GM12878 (cell line): Measurements from ENCODE around the gene GRIK1. TPM values are rescaled to one million over a fixed set of nuclear protein-coding genes. Genes with fewer than 3 reads are reported as not detected.

Experiments
- ATAC-seq: fragments of 200-7000 bp; cut with Tn5 transposase; 3 replicates; pipeline ENCODE4 v1.9.1; 2020; ENCODE audit warnings: mild to moderate bottlenecking, moderate library complexity
- BruUV-seq: library from RNA; stranded (reverse); fragments of 400-500 nt; replicated peaks from 2 replicates; lab custom pipeline; 2021; lab: Mats Ljungman, UMichigan
- CTCF ChIA-PET: fragments of 300-600 bp; sonication (Branson Sonifier 250); formaldehyde crosslinking; extraction: SDS; loops from one replicate; lab custom pipeline; 2021; ENCODE audit warnings: inconsistent platforms; lab: Yijun Ruan, JAX
- POLR2A ChIA-PET: fragments of 350-600 bp; formaldehyde crosslinking; extraction: SDS; loops from one replicate; lab custom pipeline; 2021; ENCODE audit warnings: inconsistent platforms; lab: Charles Lee
- RAD21 ChIA-PET: fragments of 300-600 bp; sonication (Branson Sonifier 250); formaldehyde crosslinking; loops from one replicate; lab custom pipeline; 2023; ENCODE audit warnings: antibody characterized with exemption; ENCODE audit not compliant: unreplicated experiment; lab: Charles Lee
- SMC1A ChIA-PET: fragments of 300-600 bp; sonication (Branson Sonifier 250); formaldehyde crosslinking; loops from one replicate; lab custom pipeline; 2023; ENCODE audit not compliant: unreplicated experiment, uncharacterized antibody; lab: Charles Lee
- DNase-seq: peaks from one replicate; pipeline ENCODE4 v3.0.0-alpha.2; 2011; ENCODE audit warnings: low read depth, low spot score
- FAIRE-seq: peaks from 3 replicates; lab custom pipeline; 2011; peaks lifted over from hg19 to GRCh38; lab: Jason Lieb, UNC
- H2AFZ ChIP-seq: 2 replicates; pipeline ENCODE4 v1.6.0; 2011; ENCODE audit warnings: low read depth, low read length, control low read depth; ENCODE audit not compliant: control insufficient read depth
- H3K27ac ChIP-seq: 2 replicates; pipeline ENCODE4 v1.5.1; 2011; ENCODE audit warnings: control low read depth; ENCODE audit not compliant: control insufficient read depth, insufficient read depth
- H3K27me3 ChIP-seq, 2 experiments: replicated peaks in 1 of 2; 2 replicates each; pipeline versions ENCODE4 v1.6.0 to v1.6.1; 2011; ENCODE audit warnings: low read length in 1 of 2; ENCODE audit not compliant: control insufficient read depth in 2 of 2, insufficient read depth in 2 of 2
- H3K36me3 ChIP-seq, 2 experiments: 2 replicates each; pipeline ENCODE4 v1.5.1; 2011; ENCODE audit warnings: low read length in 1 of 2; ENCODE audit not compliant: control insufficient read depth in 2 of 2, insufficient read depth in 2 of 2
- H3K4me1 ChIP-seq: 2 replicates; pipeline ENCODE4 v1.6.1; 2011; ENCODE audit warnings: mild to moderate bottlenecking, low read length, moderate library complexity, mixed read lengths; ENCODE audit not compliant: control insufficient read depth, insufficient read depth
- H3K4me2 ChIP-seq: 2 replicates; pipeline ENCODE4 v1.6.0; 2011; ENCODE audit warnings: control low read depth; ENCODE audit not compliant: control insufficient read depth, insufficient read depth
- H3K4me3 ChIP-seq: fragments of 200-600 bp; sonication (generic); 2 replicates; pipeline ENCODE4 v1.5.1; 2016
- H3K79me2 ChIP-seq: 2 replicates; pipeline ENCODE4 v1.6.0; 2011; ENCODE audit warnings: low read length; ENCODE audit not compliant: control insufficient read depth, insufficient read depth
- H3K9ac ChIP-seq: 2 replicates; pipeline ENCODE4 v1.8.0; 2011; ENCODE audit warnings: low read length, control low read depth, mixed read lengths; ENCODE audit not compliant: control insufficient read depth, insufficient read depth
- H3K9me3 ChIP-seq: replicated peaks from 3 replicates; pipeline ENCODE4 v1.5.1; 2011; ENCODE audit warnings: mild to moderate bottlenecking, low read length; ENCODE audit not compliant: control insufficient read depth, insufficient read depth
- H4K20me1 ChIP-seq: 2 replicates; pipeline ENCODE4 v1.6.0; 2011; ENCODE audit not compliant: control insufficient read depth, insufficient read depth
- CBX3 ChIP-seq: fragments of 200-600 bp; sonication (generic); IDR thresholded peaks from 2 replicates; pipeline ENCODE4 v1.6.1; 2016; ENCODE audit warnings: low read depth, borderline replicate concordance
- NFYB ChIP-seq: IDR thresholded peaks from 2 replicates; pipeline ENCODE4 v1.6.1; 2011; ENCODE audit warnings: low read depth, mild to moderate bottlenecking, low read length, improper control_type of control experiment, moderate library complexity; ENCODE audit not compliant: insufficient read depth
- SPI1 ChIP-seq: IDR thresholded peaks from 2 replicates; pipeline ENCODE4 v1.6.1; 2011; ENCODE audit warnings: low read depth, mild to moderate bottlenecking, low read length, moderate library complexity, borderline replicate concordance; ENCODE audit not compliant: insufficient read depth
- SRF ChIP-seq, 2 experiments: IDR thresholded peaks; 2 replicates each; pipeline ENCODE4 v1.6.1; 2011; ENCODE audit warnings: low read depth in 2 of 2, low read length in 2 of 2, mild to moderate bottlenecking in 1 of 2, moderate library complexity in 1 of 2
- WGBS: methylation state at CpG from one replicate; pipeline ENCODE4 v1.1.6; 2016; ENCODE audit warnings: low lambda C conversion rate; ENCODE audit not compliant: insufficient replicate concordance, insufficient coverage; ENCODE audit errors: missing lambda C conversion rate; 5-methylcytosine and 5-hydroxymethylcytosine counted together
- in situ Hi-C: fragments of 300-500 bp; cut with MboI; formaldehyde crosslinking; loops from 9 replicates; pipeline ENCODE4 v1.14.3; 2018; ENCODE audit warnings: mixed read lengths
- intact Hi-C: fragments of 100-400 bp; cut with micrococcal nuclease; formaldehyde crosslinking; loops from one replicate; pipeline ENCODE4 v1.14.2; 2022; ENCODE audit not compliant: unreplicated experiment
- polyA plus RNA-seq, 11 experiments: library from polyadenylated mRNA; depleted of rRNA in 4 of 11; unstranded in 6 of 11; stranded (reverse) in 5 of 11; fragments of >200 nt; fragmentation: Nextera tagmentation in 4 of 11; fragmentation: Illumina TruSeq in 1 of 11; extraction: Ambion mirVana in 4 of 11; extraction: Trizol in 1 of 11; gene quantifications; 1 replicate in 1 of 11; 2 replicates in 10 of 11; pipeline versions ENCODE4 v1.2.1 to v1.2.3, GENCODE V29; 2011 to 2016; ENCODE audit warnings: inconsistent platforms in 2 of 11, missing spikeins in 2 of 11, low read depth in 1 of 11
- total RNA-seq, 4 experiments: library from RNA; depleted of rRNA in 3 of 4; stranded (reverse); fragments of >200 nt in 3 of 4; fragmentation: Illumina TruSeq in 1 of 4; extraction: Trizol in 1 of 4; gene quantifications; 2 replicates each; pipeline versions ENCODE4 v1.2.1 to v1.2.3, GENCODE V29; 2013 to 2021
- TF ChIP-seq, protein P1 (sequence below): fragments of 150-350 bp; IDR thresholded peaks from 2 replicates; pipeline ENCODE4 v1.6.1; 2016; ENCODE audit warnings: low read depth, low read length
- TF ChIP-seq, protein P2 (sequence below), 3 experiments: IDR thresholded peaks in 2 of 3; conservative IDR thresholded peaks in 1 of 3; 2 replicates each; pipeline ENCODE4 v1.5.1; 2011; ENCODE audit warnings: low read depth in 3 of 3, low read length in 3 of 3, mild to moderate bottlenecking in 3 of 3, control low read depth in 2 of 3, moderate library complexity in 2 of 3, inconsistent platforms in 1 of 3, mixed read lengths in 1 of 3; ENCODE audit not compliant: control insufficient read depth in 2 of 3, insufficient read depth in 1 of 3; ENCODE audit errors: extremely low read depth in 1 of 3

Gene GRIK1
- total and polyA plus RNA-seq, 10 of the 15 experiments (the other 5 are each of a cell fraction or from before 2014, with no cell fraction given) = 0.05 to 0.13 (median 0.09) TPM; not detected in 7

DNA sequence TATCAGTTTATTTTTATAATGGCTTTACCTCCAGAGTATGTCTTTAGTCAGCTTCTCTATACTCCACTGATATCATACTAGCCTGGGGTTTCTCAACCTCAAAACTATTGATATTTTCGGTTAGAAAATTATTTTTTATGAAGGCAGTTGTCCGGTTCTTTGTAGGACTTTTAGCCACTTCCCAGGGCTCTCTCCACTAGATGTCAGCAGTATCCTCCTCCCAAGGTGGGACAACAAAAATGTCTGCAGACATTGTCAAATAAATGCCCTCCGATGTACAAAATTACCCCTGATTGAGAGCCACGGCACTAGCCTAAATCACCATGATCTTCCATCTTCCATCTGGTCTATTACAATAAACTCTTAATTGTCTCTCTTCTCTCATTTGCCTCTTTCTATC is 4.1 kb upstream of the GRIK1 start (continued):
- TF ChIP-seq, protein P1, sequence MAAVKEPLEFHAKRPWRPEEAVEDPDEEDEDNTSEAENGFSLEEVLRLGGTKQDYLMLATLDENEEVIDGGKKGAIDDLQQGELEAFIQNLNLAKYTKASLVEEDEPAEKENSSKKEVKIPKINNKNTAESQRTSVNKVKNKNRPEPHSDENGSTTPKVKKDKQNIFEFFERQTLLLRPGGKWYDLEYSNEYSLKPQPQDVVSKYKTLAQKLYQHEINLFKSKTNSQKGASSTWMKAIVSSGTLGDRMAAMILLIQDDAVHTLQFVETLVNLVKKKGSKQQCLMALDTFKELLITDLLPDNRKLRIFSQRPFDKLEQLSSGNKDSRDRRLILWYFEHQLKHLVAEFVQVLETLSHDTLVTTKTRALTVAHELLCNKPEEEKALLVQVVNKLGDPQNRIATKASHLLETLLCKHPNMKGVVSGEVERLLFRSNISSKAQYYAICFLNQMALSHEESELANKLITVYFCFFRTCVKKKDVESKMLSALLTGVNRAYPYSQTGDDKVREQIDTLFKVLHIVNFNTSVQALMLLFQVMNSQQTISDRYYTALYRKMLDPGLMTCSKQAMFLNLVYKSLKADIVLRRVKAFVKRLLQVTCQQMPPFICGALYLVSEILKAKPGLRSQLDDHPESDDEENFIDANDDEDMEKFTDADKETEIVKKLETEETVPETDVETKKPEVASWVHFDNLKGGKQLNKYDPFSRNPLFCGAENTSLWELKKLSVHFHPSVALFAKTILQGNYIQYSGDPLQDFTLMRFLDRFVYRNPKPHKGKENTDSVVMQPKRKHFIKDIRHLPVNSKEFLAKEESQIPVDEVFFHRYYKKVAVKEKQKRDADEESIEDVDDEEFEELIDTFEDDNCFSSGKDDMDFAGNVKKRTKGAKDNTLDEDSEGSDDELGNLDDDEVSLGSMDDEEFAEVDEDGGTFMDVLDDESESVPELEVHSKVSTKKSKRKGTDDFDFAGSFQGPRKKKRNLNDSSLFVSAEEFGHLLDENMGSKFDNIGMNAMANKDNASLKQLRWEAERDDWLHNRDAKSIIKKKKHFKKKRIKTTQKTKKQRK = no peak
- TF ChIP-seq SRF (IDR thresholded peaks at IDR 0.05; ENCODE audit: low read depth in 2 of 2, low read length in 2 of 2) = no peak
- TF ChIP-seq SPI1 = no peak

DNA sequence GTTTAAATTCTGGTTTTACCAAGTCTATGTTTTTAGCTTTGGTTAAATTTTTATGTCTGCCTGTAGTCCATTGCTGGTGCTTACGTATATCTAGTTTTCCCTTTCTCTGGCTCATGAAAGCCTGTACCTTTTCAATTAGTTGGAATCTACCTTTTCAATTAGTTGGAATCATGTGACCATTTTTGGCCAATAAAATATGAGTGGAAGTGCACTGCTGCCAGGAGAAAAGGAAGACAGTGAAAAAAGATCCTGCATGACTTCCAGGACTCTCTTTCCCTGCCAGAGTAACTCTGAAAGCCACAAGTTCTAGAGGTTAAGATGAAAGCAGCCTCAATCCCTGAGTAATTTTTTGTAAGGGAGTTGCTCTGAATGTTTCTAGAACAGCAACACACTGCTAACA is 2.2 kb upstream of the GRIK1 start:
- ChIA-PET SMC1A (no interaction called here), POLR2A (no interaction called here), RAD21 (no interaction called here), CTCF (no interaction called here)
- TF ChIP-seq, protein P2, sequence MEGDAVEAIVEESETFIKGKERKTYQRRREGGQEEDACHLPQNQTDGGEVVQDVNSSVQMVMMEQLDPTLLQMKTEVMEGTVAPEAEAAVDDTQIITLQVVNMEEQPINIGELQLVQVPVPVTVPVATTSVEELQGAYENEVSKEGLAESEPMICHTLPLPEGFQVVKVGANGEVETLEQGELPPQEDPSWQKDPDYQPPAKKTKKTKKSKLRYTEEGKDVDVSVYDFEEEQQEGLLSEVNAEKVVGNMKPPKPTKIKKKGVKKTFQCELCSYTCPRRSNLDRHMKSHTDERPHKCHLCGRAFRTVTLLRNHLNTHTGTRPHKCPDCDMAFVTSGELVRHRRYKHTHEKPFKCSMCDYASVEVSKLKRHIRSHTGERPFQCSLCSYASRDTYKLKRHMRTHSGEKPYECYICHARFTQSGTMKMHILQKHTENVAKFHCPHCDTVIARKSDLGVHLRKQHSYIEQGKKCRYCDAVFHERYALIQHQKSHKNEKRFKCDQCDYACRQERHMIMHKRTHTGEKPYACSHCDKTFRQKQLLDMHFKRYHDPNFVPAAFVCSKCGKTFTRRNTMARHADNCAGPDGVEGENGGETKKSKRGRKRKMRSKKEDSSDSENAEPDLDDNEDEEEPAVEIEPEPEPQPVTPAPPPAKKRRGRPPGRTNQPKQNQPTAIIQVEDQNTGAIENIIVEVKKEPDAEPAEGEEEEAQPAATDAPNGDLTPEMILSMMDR (IDR thresholded peaks at IDR 0.05 in 2 of 3, conservative IDR thresholded peaks at IDR 0.05 in 1 of 3; ENCODE audit: control insufficient read depth in 2 of 3, extremely low read depth in 1 of 3, insufficient read depth in 1 of 3, low read depth in 3 of 3, low read length in 3 of 3) = no peak
- no peak for TF ChIP-seq CBX3
- TF ChIP-seq NFYB = peak; percentile 79
- Histone ChIP-seq H2AFZ (no peak overlapping the region), H3K4me3 (no peak overlapping the region), H3K27me3 (no peaks in the 10 kb centered on the region; a peak in 1 of 4 replicates), H3K4me1 (no peaks in the 10 kb centered on the region), H3K36me3 (no peaks in the 10 kb centered on the region), H4K20me1 (no peaks in the 10 kb centered on the region), H3K9me3 (no peaks in the 10 kb centered on the region), H3K79me2 (no peaks in the 10 kb centered on the region), H3K4me2 (no peak overlapping the region), H3K9ac (no peak overlapping the region), H3K27ac (no peak overlapping the region)
- BruUV-seq = no TSS peak
- no peak for FAIRE-seq
- DNase-seq = no peak
- no peak for ATAC-seq
- 0% methylated on average over 1 of the region's 1 CpG for WGBS
- intact Hi-C loops = no loop called here
- in situ Hi-C loops = no loop called here
